AG08395 (cell line): ENCODE measurements around the gene SF3B5.
"Not testable (repeated sequence)": the region's sequence is repeated elsewhere in the genome, so short reads cannot be mapped to it uniquely, and the experiment has no call there.

Experiments
- DNase-seq: peaks from one replicate; pipeline ENCODE4 v3.0.0; 2012; ENCODE audit warnings: mixed read lengths, low spot score

Gene SF3B5

GRCh38 chr6:144063744-144064401 lies 31.5 kb downstream of the SF3B5 start:
- DNase-seq = peak; percentile 60

- no peak for DNase-seq
These were observed 32.1 kb downstream of the SF3B5 start for GRCh38 chr6:144063246-144063743.

- no peak for DNase-seq
These were observed 32.6 kb downstream of the SF3B5 start for GRCh38 chr6:144062786-144063185.

- no peak for DNase-seq
These were observed 36.2 kb downstream of the SF3B5 start for GRCh38 chr6:144059139-144059538.

- DNase-seq = no peak
These were observed 40.0 kb downstream of the SF3B5 start for GRCh38 chr6:144055121-144055931.

- DNase-seq = no peak
These were observed 41.8 kb downstream of the SF3B5 start for GRCh38 chr6:144053601-144054000.

GRCh38 chr6:144052488-144052887 lies 42.9 kb downstream of the SF3B5 start:
- no peak for DNase-seq

- no peak for DNase-seq
These were observed 46.0 kb downstream of the SF3B5 start for GRCh38 chr6:144049386-144049785.

GRCh38 chr6:144047688-144048087 lies 47.7 kb downstream of the SF3B5 start:
- no peak for DNase-seq

GRCh38 chr6:144046672-144047071 lies 48.7 kb downstream of the SF3B5 start:
- DNase-seq = not testable (repeated sequence)

GRCh38 chr6:144044989-144045388 lies 50.4 kb downstream of the SF3B5 start:
- not testable (repeated sequence) for DNase-seq
